Endometrium (tissue), 2 donors: ENCODE results near the gene P3H1.
"Not testable (repeated sequence)": the region's sequence is repeated elsewhere in the genome, so short reads cannot be mapped to it uniquely, and the experiment has no call there.

Source experiments
- FAIRE-seq: peaks from 2 replicates; lab custom pipeline; 2012; peaks lifted over from hg19 to GRCh38; lab: Jason Lieb, UNC
- donor health status: control.
- donor health status: control.

Gene P3H1

GRCh38 chr1:42773420-42773819, 6.6 kb upstream of the P3H1 start:
- FAIRE-seq: no peak

GRCh38 chr1:42769811-42770210, 3.0 kb upstream of the P3H1 start:
- FAIRE-seq: no peak

GRCh38 chr1:42768172-42768571, 1.3 kb upstream of the P3H1 start:
- FAIRE-seq: no peak

- no peak for FAIRE-seq
Observed at GRCh38 chr1:42767510-42768000, 727 bp upstream of the P3H1 start.

- FAIRE-seq: no peak
Observed at GRCh38 chr1:42765832-42766740, 742 bp downstream of the P3H1 start.

GRCh38 chr1:42765269-42765668, 1.6 kb downstream of the P3H1 start:
- FAIRE-seq: no peak

- FAIRE-seq: no peak
Observed at GRCh38 chr1:42762269-42762668, 4.6 kb downstream of the P3H1 start.

- no peak for FAIRE-seq
Observed at GRCh38 chr1:42761567-42761966, 5.3 kb downstream of the P3H1 start.

- FAIRE-seq: no peak
Observed at GRCh38 chr1:42759114-42759513, 7.7 kb downstream of the P3H1 start.

GRCh38 chr1:42758641-42759040, 8.2 kb downstream of the P3H1 start:
- no peak for FAIRE-seq

- FAIRE-seq: no peak
Observed at GRCh38 chr1:42757892-42758275, 8.9 kb downstream of the P3H1 start.

- no peak for FAIRE-seq
Observed at GRCh38 chr1:42756956-42757891, 9.6 kb downstream of the P3H1 start.

- FAIRE-seq: no peak
Observed at GRCh38 chr1:42753070-42753469, 13.8 kb downstream of the P3H1 start.

- FAIRE-seq: no peak
Observed at GRCh38 chr1:42752284-42752683, 14.5 kb downstream of the P3H1 start.

- FAIRE-seq: not testable (repeated sequence)
Observed at GRCh38 chr1:42751511-42752070, 15.2 kb downstream of the P3H1 start.

- no peak for FAIRE-seq
Observed at GRCh38 chr1:42750041-42750440, 16.8 kb downstream of the P3H1 start.

- no peak for FAIRE-seq
Observed at GRCh38 chr1:42748461-42749410, 18.1 kb downstream of the P3H1 start.

- no peak for FAIRE-seq
Observed at GRCh38 chr1:42748021-42748420, 18.8 kb downstream of the P3H1 start.

- no peak for FAIRE-seq
Observed at GRCh38 chr1:42747125-42747524, 19.7 kb downstream of the P3H1 start.

- FAIRE-seq: no peak
Observed at GRCh38 chr1:42746436-42747105, 20.3 kb downstream of the P3H1 start.

- FAIRE-seq: no peak
Observed at GRCh38 chr1:42745851-42746250, 21.0 kb downstream of the P3H1 start.
